ENCODE results near the gene PLA2G2F. TPM values are rescaled to one million over a fixed set of nuclear protein-coding genes. Genes with fewer than 3 reads are reported as not detected.

PLA2G2F gene
- total and polyA plus RNA-seq, 2 of the 13 experiments (the other 11 are each of a cell fraction or from before 2014, with no cell fraction given): not detected

Other genes with a start within 250 kb of the PLA2G2F start
- gene PLA2G2E, start 215.7 kb upstream of the PLA2G2F start, total RNA-seq (2016; rRNA removed; fragmentation: Illumina TruSeq; extraction: Trizol): not detected in 2 replicates
- not detected in 2 replicates for gene PLA2G2E, start 215.7 kb upstream of the PLA2G2F start, polyA plus RNA-seq (2011; rRNA removed)
- 0.35 and 0.77 TPM in 2 replicates for gene PLA2G2A, start 159.7 kb upstream of the PLA2G2F start, total RNA-seq (2016; rRNA removed; fragmentation: Illumina TruSeq; extraction: Trizol)
- 15.2 and 30.3 TPM in 2 replicates for gene PLA2G2A, start 159.7 kb upstream of the PLA2G2F start, polyA plus RNA-seq (2011; rRNA removed)
- not detected in 2 replicates for gene PLA2G5, start 69.1 kb upstream of the PLA2G2F start, total RNA-seq (2016; rRNA removed; fragmentation: Illumina TruSeq; extraction: Trizol)
- not detected in 2 replicates for gene PLA2G5, start 69.1 kb upstream of the PLA2G2F start, polyA plus RNA-seq (2011; rRNA removed)
- gene PLA2G2D, start 19.8 kb upstream of the PLA2G2F start, total RNA-seq (2016; rRNA removed; fragmentation: Illumina TruSeq; extraction: Trizol): not detected in 2 replicates
- not detected in 2 replicates for gene PLA2G2D, start 19.8 kb upstream of the PLA2G2F start, polyA plus RNA-seq (2011; rRNA removed)
- gene UBXN10, start 46.8 kb downstream of the PLA2G2F start, total RNA-seq (2016; rRNA removed; fragmentation: Illumina TruSeq; extraction: Trizol): 0.04 TPM in 1 of 2 replicates, not detected in the other
- 0.05 and 0.07 TPM in 2 replicates for gene UBXN10, start 46.8 kb downstream of the PLA2G2F start, polyA plus RNA-seq (2011; rRNA removed)
- not detected in 2 replicates for gene PLA2G2C, start 47.2 kb downstream of the PLA2G2F start, total RNA-seq (2016; rRNA removed; fragmentation: Illumina TruSeq; extraction: Trizol)
- gene PLA2G2C, start 47.2 kb downstream of the PLA2G2F start, polyA plus RNA-seq (2011; rRNA removed): not detected in 2 replicates
- not detected in 2 replicates for gene VWA5B1, start 151.6 kb downstream of the PLA2G2F start, total RNA-seq (2016; rRNA removed; fragmentation: Illumina TruSeq; extraction: Trizol)
- not detected in 2 replicates for gene VWA5B1, start 151.6 kb downstream of the PLA2G2F start, polyA plus RNA-seq (2011; rRNA removed)